ENCODE results near the gene MOCS3. TPM values are rescaled to one million over a fixed set of nuclear protein-coding genes. Genes with fewer than 3 reads are reported as not detected.

MOCS3 gene
- total and polyA plus RNA-seq, 10 of the 15 experiments (the other 5 are each of a cell fraction or from before 2014, with no cell fraction given), result 0.87 to 5.9 (median 3.6) TPM

GRCh38 chr20:50924261-50924920, 34.2 kb upstream of the MOCS3 start:
- BruUV-seq (replicated peaks), result no TSS peak
- ATAC-seq (no peak), FAIRE-seq (no peak), DNase-seq (ENCODE audit: low read depth, low spot score) (no peak)
- intact Hi-C loops (cut with micrococcal nuclease; ENCODE audit: unreplicated experiment), result no loop called here
- Histone ChIP-seq H3K36me3 (ENCODE audit: control insufficient read depth in 2 of 2, insufficient read depth in 2 of 2, low read length in 1 of 2) (peaks cover 2 to 29% of the 10 kb centered on the region in 2 experiments), H3K27me3 (replicated peaks in 1 of 2; ENCODE audit: control insufficient read depth in 2 of 2, insufficient read depth in 2 of 2, low read length in 1 of 2) (no peaks in the 10 kb centered on the region), H2AFZ (ENCODE audit: control insufficient read depth, low read depth, low read length) (no peak overlapping the region), H3K4me1 (ENCODE audit: control insufficient read depth, insufficient read depth, low read length) (peaks cover 4% of the 10 kb centered on the region), H3K4me3 (no peak overlapping the region), H3K9me3 (replicated peaks; ENCODE audit: control insufficient read depth, insufficient read depth, low read length) (no peaks in the 10 kb centered on the region), H4K20me1 (ENCODE audit: control insufficient read depth, insufficient read depth) (no peaks in the 10 kb centered on the region; the same call in 1 of the 2 replicates), H3K27ac (ENCODE audit: control insufficient read depth, insufficient read depth) (no peak overlapping the region), H3K79me2 (ENCODE audit: control insufficient read depth, insufficient read depth, low read length) (peaks cover 97% of the 10 kb centered on the region), H3K4me2 (ENCODE audit: control insufficient read depth, insufficient read depth) (peak overlapping the region; percentile 18; the same call in 1 of the 2 replicates), H3K9ac (ENCODE audit: control insufficient read depth, insufficient read depth, low read length) (no peak overlapping the region)
- POLR2A ChIA-PET, result interaction anchor here (0.9 to 3.9 kb wide), 2 partner anchors 9 to 130 kb away, joined by 3 to 26 read pairs; partner anchors contain the start of gene BCAS4
- SMC1A ChIA-PET (ENCODE audit: uncharacterized antibody, unreplicated experiment), result interaction anchor here (0.8 to 7.6 kb wide), 10 partner anchors 9 to 399 kb away, joined by 3 to 54 read pairs (median 4); partner anchors contain the start of gene BCAS4
- TF ChIP-seq ZNF207 (IDR thresholded peaks at IDR 0.05; ENCODE audit: borderline replicate concordance) (no peak), HDAC2 (IDR thresholded peaks at IDR 0.05) (no peak), KLF5 (IDR thresholded peaks at IDR 0.05; ENCODE audit: partially characterized antibody) (no peak), ETV6 (conservative IDR thresholded peaks at IDR 0.05 in 1 of 2, IDR thresholded peaks at IDR 0.05 in 1 of 2; ENCODE audit: borderline replicate concordance in 1 of 2, low read depth in 1 of 2) (no peak), IRF3 (IDR thresholded peaks at IDR 0.05) (no peak), ZZZ3 (IDR thresholded peaks at IDR 0.05; ENCODE audit: control insufficient read depth, insufficient read length, low read depth) (no peak)
- in situ Hi-C loops (cut with MboI), result no loop called here
- WGBS (ENCODE audit: insufficient coverage, insufficient replicate concordance, low lambda C conversion rate, missing lambda C conversion rate), result 76% methylated on average over 2 of the region's 2 CpGs
- CTCF ChIA-PET, result interaction anchor here (1.0 to 13.0 kb wide), 8 partner anchors 8 to 130 kb away, joined by 3 to 336 read pairs (median 26); partner anchors contain the start of gene BCAS4
- RAD21 ChIA-PET (ENCODE audit: unreplicated experiment), result interaction anchor here (0.9 to 2.9 kb wide), 6 partner anchors 8 to 130 kb away, joined by 3 to 8 read pairs (median 4); no protein-coding TSS in a partner anchor
